ELR (cell line): ENCODE results near the gene ALMS1.
"Not testable (repeated sequence)": the region's sequence is repeated elsewhere in the genome, so short reads cannot be mapped to it uniquely, and the experiment has no call there.

ENCODE experiments used
- DNase-seq: peaks from one replicate; pipeline ENCODE4 v3.0.0-alpha.2; 2015; ENCODE audit warnings: low read depth

Gene ALMS1

GRCh38 chr2:73385504-73386341 lies at the start of gene ALMS1:
ALMS1 (plus strand) TSS chr2:73385836; CDS start chr2:73385869, 33 bp downstream.
- peak; percentile 90 for DNase-seq

GRCh38 chr2:73337828-73338227 lies 47.8 kb upstream of the ALMS1 start:
- no peak for DNase-seq

DNA sequence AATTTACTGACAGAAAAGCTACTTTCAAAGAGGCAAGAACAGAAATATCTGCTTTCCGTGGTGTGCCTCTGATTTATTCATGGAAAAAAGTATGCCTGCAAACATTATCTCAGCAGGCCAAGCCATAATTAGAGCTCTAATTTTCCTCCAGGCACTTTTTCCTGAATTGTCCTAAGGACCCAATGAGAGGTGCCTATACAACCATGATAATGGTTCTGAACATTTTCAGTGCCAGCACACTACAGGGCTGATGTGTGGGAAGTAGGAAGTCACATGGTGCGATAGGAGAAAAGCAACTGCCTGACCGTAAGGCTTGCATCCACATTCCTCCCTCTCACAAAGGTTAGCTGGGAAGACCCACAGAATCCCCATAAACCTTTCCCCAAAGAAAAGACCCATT lies 46.4 kb upstream of the ALMS1 start:
- no peak for DNase-seq

DNA sequence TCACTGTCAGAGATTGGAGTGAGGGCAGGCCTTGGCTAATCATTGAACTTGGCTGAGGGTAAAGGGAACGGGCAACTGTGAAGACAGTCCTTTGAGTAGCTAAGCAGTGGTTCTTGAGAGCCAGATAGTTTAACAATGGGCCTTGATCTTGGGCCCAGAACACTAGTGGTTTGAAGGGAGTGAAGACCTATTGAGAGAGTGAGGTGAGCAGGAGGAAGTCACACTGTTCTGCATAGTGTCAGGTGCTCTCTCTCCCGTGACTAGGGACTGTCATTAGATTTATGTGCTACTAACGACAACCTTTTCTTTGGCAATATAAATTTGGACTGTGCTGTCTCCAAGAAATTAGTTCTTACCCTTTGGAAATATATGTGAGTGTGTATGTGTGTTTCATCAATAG lies 44.6 kb upstream of the ALMS1 start:
- DNase-seq = no peak

- no peak for DNase-seq
Measured at GRCh38 chr2:73343992-73344391, 41.6 kb upstream of the ALMS1 start.

DNA sequence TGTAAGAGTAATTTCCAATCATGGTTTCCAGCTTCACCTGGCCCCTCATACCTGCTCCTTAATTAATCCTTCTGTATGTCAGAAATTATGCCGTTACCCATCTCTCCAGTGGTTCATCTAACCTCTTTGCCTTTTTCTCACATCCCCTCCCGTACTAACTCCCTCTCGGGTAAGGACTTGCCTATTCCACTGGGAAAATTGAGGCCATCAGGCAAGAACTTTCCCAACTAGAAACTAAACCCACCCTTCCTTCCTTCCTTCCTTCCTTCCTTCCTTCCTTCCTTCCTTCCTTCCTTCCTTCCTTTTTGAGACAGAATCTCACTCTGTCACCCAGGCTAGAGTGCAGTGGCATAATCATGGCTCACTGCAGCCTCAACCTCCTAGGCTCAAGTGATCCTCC lies 40.9 kb upstream of the ALMS1 start:
- DNase-seq = not testable (repeated sequence)

- peak; percentile 13 for DNase-seq
Measured at GRCh38 chr2:73350035-73350691, 35.5 kb upstream of the ALMS1 start.

- no peak for DNase-seq
Measured at GRCh38 chr2:73356097-73356496, 29.5 kb upstream of the ALMS1 start.

DNA sequence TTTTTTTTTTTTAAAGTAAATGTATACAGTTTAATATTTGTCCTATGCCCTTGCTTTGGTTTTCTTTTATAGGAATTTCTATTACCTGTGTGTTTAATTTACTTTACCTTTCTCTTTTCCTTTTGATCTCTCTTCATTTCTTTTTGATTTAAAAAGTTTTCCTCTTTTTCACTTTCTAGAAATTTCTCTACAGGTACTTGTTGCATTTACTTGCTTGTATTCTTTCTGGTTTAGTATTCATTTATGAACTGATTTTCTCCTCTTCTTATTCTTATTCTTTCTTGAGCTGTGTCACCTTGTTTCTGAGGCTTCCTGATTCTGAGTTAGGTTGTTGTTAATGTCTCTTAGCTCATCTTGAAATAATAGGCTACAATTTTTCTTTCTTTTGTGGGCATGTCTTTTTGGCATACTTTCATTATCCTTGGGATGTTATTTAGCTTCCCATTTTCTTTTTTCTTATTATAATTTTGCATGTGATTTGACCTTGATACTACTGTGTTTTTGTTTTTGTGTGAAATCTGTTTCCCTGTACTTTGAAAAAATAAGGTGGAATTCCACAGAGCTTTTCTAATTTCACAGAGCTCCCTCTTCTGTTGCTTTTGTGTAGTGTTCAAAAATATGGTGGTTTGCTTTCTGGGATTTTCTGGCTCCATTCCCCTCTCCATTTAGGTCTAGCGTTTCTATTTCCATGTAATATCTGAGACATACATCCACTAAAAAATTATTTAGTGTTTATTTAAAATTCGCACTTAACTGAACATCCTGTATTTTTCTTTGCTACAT lies 25.5 kb upstream of the ALMS1 start:
- peak; percentile 29 for DNase-seq

- no peak for DNase-seq
Measured at GRCh38 chr2:73366060-73366459, 19.6 kb upstream of the ALMS1 start.

DNA sequence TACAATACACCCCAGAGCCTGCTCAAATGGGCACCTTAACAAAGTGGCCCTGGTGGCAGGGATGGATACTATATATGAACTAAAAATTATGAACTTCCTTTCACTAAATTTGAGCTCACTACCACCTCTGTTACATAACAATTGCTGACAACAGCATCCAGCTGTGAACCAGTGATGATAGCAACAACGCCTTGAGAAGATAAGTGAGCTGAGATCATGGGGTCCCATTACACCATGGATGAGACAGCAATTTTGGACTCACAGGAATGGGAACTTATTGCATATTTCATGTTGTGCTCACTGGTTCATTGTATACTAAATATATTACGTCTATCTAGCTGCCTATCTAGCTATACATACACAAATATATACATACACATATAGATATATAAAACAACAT lies 16.9 kb upstream of the ALMS1 start:
- DNase-seq = no peak

- no peak for DNase-seq
Measured at GRCh38 chr2:73370348-73370747, 15.3 kb upstream of the ALMS1 start.

- DNase-seq = no peak
Measured at GRCh38 chr2:73373344-73373743, 12.3 kb upstream of the ALMS1 start.

DNA sequence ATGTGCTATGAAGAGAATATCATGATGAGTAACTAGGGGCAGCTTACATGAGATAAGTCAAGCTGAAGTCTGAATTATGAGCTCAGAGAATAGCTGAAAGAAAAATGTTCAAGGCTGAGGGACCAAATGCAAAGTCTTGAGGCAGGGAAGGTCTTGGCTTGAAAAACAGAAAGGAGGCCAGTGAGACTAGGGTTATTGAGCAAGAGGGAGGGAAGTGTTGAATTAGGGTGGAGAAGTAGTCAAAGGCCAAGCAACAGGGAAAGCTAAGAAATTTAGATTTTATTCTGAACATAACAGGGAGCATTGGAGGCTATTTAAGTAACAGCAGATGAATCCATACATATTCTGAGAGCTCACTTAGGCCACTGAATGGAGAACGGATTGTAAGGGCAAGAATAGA lies 11.4 kb upstream of the ALMS1 start:
- DNase-seq = no peak

DNA sequence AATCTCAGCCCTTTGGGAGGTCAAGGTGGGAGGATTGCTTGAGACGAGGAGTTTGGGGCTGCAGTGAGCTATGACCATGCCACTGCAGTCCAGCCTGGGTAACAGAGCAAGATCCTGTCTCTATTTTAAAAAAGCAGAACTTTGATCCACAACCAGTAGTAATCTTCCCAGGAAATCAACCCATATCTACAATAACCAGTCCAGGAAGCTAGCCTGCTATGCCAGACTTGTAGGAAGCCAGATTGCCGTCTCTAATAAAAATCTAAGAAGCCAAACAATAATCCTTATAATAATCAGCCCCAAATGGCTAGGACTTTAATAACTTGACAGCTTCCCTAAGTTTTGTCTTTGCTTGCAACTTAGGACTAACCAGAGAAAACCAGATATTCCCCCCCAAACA lies 9.0 kb upstream of the ALMS1 start:
- no peak for DNase-seq

DNA sequence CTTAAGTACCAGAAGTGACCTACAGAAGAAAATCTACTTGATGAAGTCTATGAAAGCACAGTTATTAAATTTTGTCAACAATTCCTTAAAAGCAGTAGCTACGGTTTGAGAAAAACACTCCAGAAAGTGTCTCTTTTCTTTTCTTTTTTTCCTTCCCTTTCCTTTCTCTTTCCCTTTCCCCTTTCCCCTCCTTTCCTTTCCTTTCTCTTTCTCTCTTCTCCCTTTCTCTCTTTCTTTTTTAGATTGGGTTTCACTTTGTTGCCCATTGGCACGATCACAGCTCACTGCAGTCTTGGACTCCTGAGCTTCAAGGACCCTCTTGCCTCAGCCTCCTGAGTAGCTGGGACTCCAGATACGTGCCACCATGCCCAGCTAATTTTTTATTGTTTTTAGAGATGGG lies 2.6 kb upstream of the ALMS1 start:
- no peak for DNase-seq

GRCh38 chr2:73385123-73385503 lies 523 bp upstream of the ALMS1 start:
- DNase-seq = no peak

GRCh38 chr2:73386342-73386868 lies 769 bp downstream of the ALMS1 start:
- DNase-seq = peak; percentile 42

DNA sequence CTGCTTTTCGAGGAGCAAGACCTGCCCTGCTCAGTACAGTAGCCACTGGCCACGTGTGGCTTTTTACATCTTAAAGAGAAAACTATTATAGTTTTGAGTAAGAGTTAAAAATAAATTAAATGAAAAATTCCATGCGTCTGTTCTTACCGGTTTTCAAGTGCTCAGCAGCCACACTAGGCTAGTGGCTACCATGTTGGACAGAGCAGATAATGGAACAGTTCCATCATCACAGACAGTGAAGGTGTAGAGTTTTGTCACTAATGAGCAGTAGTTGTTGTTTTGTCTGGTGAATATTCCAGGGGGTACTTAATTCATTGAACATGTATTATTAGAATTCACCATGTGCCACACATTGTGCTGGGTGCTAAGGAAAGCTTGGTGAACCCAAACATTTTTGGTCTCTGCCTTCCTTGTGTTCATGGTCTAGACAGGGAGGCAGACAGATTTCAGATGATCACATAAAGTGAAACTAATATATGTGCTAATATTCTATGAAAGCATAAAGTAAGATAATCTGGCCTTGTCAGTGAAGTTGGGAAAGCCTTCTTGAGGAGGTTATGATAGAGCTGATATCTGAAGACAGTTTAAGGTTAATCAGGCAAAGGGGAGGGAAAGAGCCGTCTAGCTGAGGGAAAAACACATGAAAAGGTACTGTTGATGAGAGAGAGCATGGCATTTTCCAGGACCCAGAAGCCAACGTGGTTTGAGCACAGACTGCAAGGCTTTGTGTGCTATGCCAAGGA lies 1.4 kb downstream of the ALMS1 start:
- peak; percentile 10 for DNase-seq

- DNase-seq = no peak
Measured at GRCh38 chr2:73402386-73403103, 16.9 kb downstream of the ALMS1 start.

GRCh38 chr2:73403237-73403636 lies 17.6 kb downstream of the ALMS1 start:
- no peak for DNase-seq
